Peyer's patch (tissue), 4 donors: ENCODE measurements around the gene NRG3.

Experiments used
- CTCF ChIP-seq, 6 experiments: fragments of 450-650 bp in 4 of 6; fragments of 200-600 bp in 2 of 6; sonication (generic) in 1 of 6; IDR thresholded peaks; one replicate each; pipeline ENCODE4 v1.5.1; 2017 to 2019; ENCODE audit warnings: antibody characterized with exemption in 6 of 6, mild to moderate bottlenecking in 3 of 6, moderate library complexity in 1 of 6
- POLR2A ChIP-seq, 2 donors: fragments of 450-650 bp; IDR thresholded peaks; one replicate each; pipeline ENCODE4 v1.5.1; 2017; ENCODE audit warnings: antibody characterized with exemption in 2 of 2, mild to moderate bottlenecking in 2 of 2, moderate library complexity in 2 of 2

GRCh38 chr10:82242778-82243177 is 367.8 kb downstream of the NRG3 start:
- TF ChIP-seq POLR2A (IDR thresholded peaks at IDR 0.05): no peak
- TF ChIP-seq CTCF (IDR thresholded peaks at IDR 0.05): no peak
